ENCODE data around the gene DISC1.
"Not testable (repeated sequence)": the region's sequence is repeated elsewhere in the genome, so short reads cannot be mapped to it uniquely, and the experiment has no call there.

The DISC1 gene

GRCh38 chr1:231779081-231779480 is 152.5 kb downstream of the DISC1 start:
- DNase-seq = peak in 1 of 14 donors; percentile 8

- DNase-seq = no peak
Measured at GRCh38 chr1:231781892-231782291, 155.3 kb downstream of the DISC1 start.

GRCh38 chr1:231785073-231785472 is 158.5 kb downstream of the DISC1 start:
- not testable (repeated sequence) for DNase-seq

- no peak for DNase-seq
Measured at GRCh38 chr1:231786126-231786525, 159.5 kb downstream of the DISC1 start.

- no peak for DNase-seq
Measured at GRCh38 chr1:231792634-231793033, 166.0 kb downstream of the DISC1 start.

- DNase-seq = no peak
Measured at GRCh38 chr1:231793893-231794292, 167.3 kb downstream of the DISC1 start.

- DNase-seq = peak in 1 of 14 donors; percentile 1
Measured at GRCh38 chr1:231796141-231796540, 169.6 kb downstream of the DISC1 start.

- no peak for DNase-seq
Measured at GRCh38 chr1:231799363-231799986, 172.9 kb downstream of the DISC1 start.

GRCh38 chr1:231800108-231800507 is 173.5 kb downstream of the DISC1 start:
- no peak for DNase-seq

GRCh38 chr1:231801042-231801585 is 174.5 kb downstream of the DISC1 start:
- no peak for DNase-seq

GRCh38 chr1:231803353-231803752 is 176.8 kb downstream of the DISC1 start:
- peak in 6 of 14 donors; percentile 5 to 34 (median 25) for DNase-seq

GRCh38 chr1:231806623-231807495 is 180.3 kb downstream of the DISC1 start:
- peak in 10 of 14 donors; percentile 5 to 57 (median 16) for DNase-seq

GRCh38 chr1:231807541-231807940 is 181.0 kb downstream of the DISC1 start:
- DNase-seq = peak in 1 of 14 donors; percentile 37

- no peak for DNase-seq
Measured at GRCh38 chr1:231808116-231808515, 181.5 kb downstream of the DISC1 start.

- DNase-seq = no peak
Measured at GRCh38 chr1:231808990-231809389, 182.4 kb downstream of the DISC1 start.

- DNase-seq = no peak
Measured at GRCh38 chr1:231810415-231810814, 183.8 kb downstream of the DISC1 start.

- no peak for DNase-seq
Measured at GRCh38 chr1:231814021-231814420, 187.4 kb downstream of the DISC1 start.

GRCh38 chr1:231814521-231814920 is 187.9 kb downstream of the DISC1 start:
- DNase-seq = no peak

- no peak for DNase-seq
Measured at GRCh38 chr1:231817801-231818200, 191.2 kb downstream of the DISC1 start.

- no peak for DNase-seq
Measured at GRCh38 chr1:231818337-231818736, 191.7 kb downstream of the DISC1 start.

GRCh38 chr1:231821281-231821680 is 194.7 kb downstream of the DISC1 start:
- DNase-seq = no peak

GRCh38 chr1:231822041-231822440 is 195.5 kb downstream of the DISC1 start:
- no peak for DNase-seq

- no peak for DNase-seq
Measured at GRCh38 chr1:231826566-231826965, 200.0 kb downstream of the DISC1 start.

Measured in C1 segment of cervical spinal cord (tissue), 14 donors.